Activated CD4-positive, alpha-beta T cell treated with anti-CD3 and anti-CD28 coated beads for 24 hours (primary cell): ENCODE results near the gene PCSK5.
"Not testable (repeated sequence)": the region's sequence is repeated elsewhere in the genome, so short reads cannot be mapped to it uniquely, and the experiment has no call there.

ENCODE experiments used
- DNase-seq, 2 donors: peaks; one replicate each; pipeline ENCODE4 v3.0.0-alpha.2; 2020; ENCODE audit warnings: low read depth in 2 of 2

The PCSK5 gene

GRCh38 chr9:76358628-76359280, 468.3 kb downstream of the PCSK5 start:
- no peak for DNase-seq

GRCh38 chr9:76359365-76359764, 468.9 kb downstream of the PCSK5 start:
- no peak for DNase-seq

- no peak for DNase-seq
Observed at GRCh38 chr9:76359766-76360165, 469.3 kb downstream of the PCSK5 start.

GRCh38 chr9:76362332-76363031, 472.0 kb downstream of the PCSK5 start:
- not testable (repeated sequence) for DNase-seq

GRCh38 chr9:76363032-76363395, 472.5 kb downstream of the PCSK5 start:
- no peak for DNase-seq

GRCh38 chr9:76365028-76365427, 474.6 kb downstream of the PCSK5 start:
- no peak for DNase-seq

GRCh38 chr9:76366275-76366674, 475.8 kb downstream of the PCSK5 start:
- no peak for DNase-seq

- DNase-seq, result no peak
Observed at GRCh38 chr9:76369583-76369982, 479.1 kb downstream of the PCSK5 start.

- DNase-seq, result no peak
Observed at GRCh38 chr9:76370396-76371023, 480.0 kb downstream of the PCSK5 start.

GRCh38 chr9:76371901-76372300, 481.4 kb downstream of the PCSK5 start:
- no peak for DNase-seq

- DNase-seq, result no peak
Observed at GRCh38 chr9:76372336-76372735, 481.9 kb downstream of the PCSK5 start.

- no peak for DNase-seq
Observed at GRCh38 chr9:76373173-76373783, 482.8 kb downstream of the PCSK5 start.

- no peak for DNase-seq
Observed at GRCh38 chr9:76373784-76374474, 483.5 kb downstream of the PCSK5 start.

GRCh38 chr9:76374783-76375559, 484.5 kb downstream of the PCSK5 start:
- no peak for DNase-seq

GRCh38 chr9:76377791-76378190, 487.3 kb downstream of the PCSK5 start:
- DNase-seq, result no peak

- DNase-seq, result no peak
Observed at GRCh38 chr9:76378367-76379073, 488.0 kb downstream of the PCSK5 start.

- DNase-seq, result no peak
Observed at GRCh38 chr9:76379494-76379893, 489.0 kb downstream of the PCSK5 start.

GRCh38 chr9:76390656-76391055, 500.2 kb downstream of the PCSK5 start:
- no peak for DNase-seq

- peak; percentile 90 for DNase-seq
Observed at GRCh38 chr9:76394195-76394959, 503.9 kb downstream of the PCSK5 start, which contains the start of gene RFK. Gene RFK, minus strand, starts transcription at chr9:76394426. Its CDS starts 255 bp downstream, at chr9:76394171.

GRCh38 chr9:76394960-76395252, 504.4 kb downstream of the PCSK5 start:
- DNase-seq, result peak; percentile 22 to 23
